NT2/D1 (cell line): ENCODE data around the gene IER3.

Experiments
- SUZ12 ChIP-seq: IDR thresholded peaks from 2 replicates; pipeline ENCODE4 v1.6.1; 2011; ENCODE audit not compliant: insufficient read length, insufficient read depth; ENCODE audit errors: extremely low read depth
- YY1 ChIP-seq: IDR thresholded peaks from 2 replicates; pipeline ENCODE4 v1.6.1; 2011; ENCODE audit not compliant: insufficient read length, insufficient read depth
- ZNF274 ChIP-seq: IDR thresholded peaks from 2 replicates; pipeline ENCODE4 v1.6.1; 2011; ENCODE audit warnings: mild to moderate bottlenecking, low read depth, low read length

- TF ChIP-seq SUZ12 (no peak), YY1 (no peak), ZNF274 (no peak)
Measured at GRCh38 chr6:30696432-30696831, 47.9 kb downstream of the IER3 start.
